Activated CD4-positive, alpha-beta T cell treated with anti-CD3 and anti-CD28 coated beads for 36 hours (primary cell): Measurements from ENCODE around the gene NANOS3. TPM values are rescaled to one million over a fixed set of nuclear protein-coding genes. Genes with fewer than 3 reads are reported as not detected.
"Not testable (repeated sequence)": the region's sequence is repeated elsewhere in the genome, so short reads cannot be mapped to it uniquely, and the experiment has no call there.

ENCODE experiments used
- ATAC-seq: fragments of 200-7000 bp; cut with Tn5 transposase; one replicate; pipeline ENCODE4 v1.10.0; 2021; ENCODE audit warnings: mild to moderate bottlenecking, moderate library complexity
- CTCF ChIA-PET: fragments of 350-600 bp; sonication (Branson Sonifier 250); formaldehyde crosslinking; loops from one replicate; lab custom pipeline; 2021; ENCODE audit warnings: antibody characterized with exemption; lab: Charles Lee
- POLR2A ChIA-PET: fragments of 350-600 bp; sonication (Branson Sonifier 250); formaldehyde crosslinking; loops from one replicate; lab custom pipeline; 2021; ENCODE audit warnings: antibody characterized with exemption, inconsistent platforms; lab: Charles Lee
- DNase-seq: peaks from one replicate; pipeline ENCODE4 v3.0.0-alpha.2; 2020
- H3K27ac Mint-ChIP-seq: one replicate; pipeline ENCODE4 v1.8.0; 2021; ENCODE audit warnings: mixed read lengths
- H3K27me3 Mint-ChIP-seq: one replicate; pipeline ENCODE4 v1.8.0; 2021; ENCODE audit warnings: mixed read lengths
- H3K36me3 Mint-ChIP-seq: one replicate; pipeline ENCODE4 v1.8.0; 2021; ENCODE audit warnings: low read depth, mixed read lengths
- H3K4me1 Mint-ChIP-seq: one replicate; pipeline ENCODE4 v1.8.0; 2021; ENCODE audit warnings: mixed read lengths
- H3K4me3 Mint-ChIP-seq: one replicate; pipeline ENCODE4 v1.8.0; 2021; ENCODE audit warnings: mild to moderate bottlenecking, moderate library complexity, mixed read lengths
- H3K9me3 Mint-ChIP-seq: one replicate; pipeline ENCODE4 v1.8.0; 2021; ENCODE audit warnings: low read depth, mixed read lengths
- intact Hi-C, 2 experiments: fragments of 100-400 bp; cut with DNase I in 1 of 2; cut with micrococcal nuclease in 1 of 2; formaldehyde crosslinking; loops; one replicate each; pipeline versions ENCODE4 v1.14.2 to v1.15.1; 2022 to 2024; cut with DNase I, micrococcal nuclease
- total RNA-seq, 2 experiments: library from RNA; stranded (reverse); gene quantifications; one replicate each; pipeline ENCODE4 v1.2.3, GENCODE V29; 2021

The NANOS3 gene
- total RNA-seq, 2 experiments from 2014 or later, result 1.2 to 1.6 TPM

DNA sequence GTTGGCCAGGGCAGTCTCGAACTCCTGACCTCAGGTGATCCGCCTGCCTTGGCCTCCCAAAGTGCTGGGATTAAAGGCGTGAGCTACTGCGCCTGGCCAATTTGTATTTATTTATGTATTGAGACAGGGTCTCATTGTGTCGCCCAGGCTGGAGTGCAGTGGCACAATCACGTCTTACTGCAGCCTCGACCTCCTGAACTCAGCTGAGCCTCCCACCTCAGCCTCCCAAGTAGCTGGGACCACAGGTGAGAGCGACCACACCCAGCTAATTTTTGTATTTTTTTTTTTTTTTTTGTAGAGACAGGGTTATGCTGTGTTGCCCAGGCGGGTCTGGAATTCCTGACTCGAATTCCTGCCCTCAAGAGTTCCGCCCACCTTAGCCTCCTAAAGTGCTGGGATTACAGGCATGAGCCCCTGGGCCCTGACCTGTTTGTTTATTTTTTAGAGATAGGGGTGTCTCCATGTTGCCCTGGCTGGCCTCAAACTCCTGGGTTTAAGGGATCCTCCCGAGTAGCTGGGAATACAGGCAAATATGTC is 24.7 kb upstream of the NANOS3 start:
- CTCF ChIA-PET, result interaction anchor here (0.7 to 3.6 kb wide), 4 partner anchors 9 to 68 kb away, joined by 3 to 27 read pairs (median 4); partner anchors contain the start of gene ZSWIM4
- not testable (repeated sequence) for H3K4me3 Mint-ChIP-seq, ATAC-seq

DNA sequence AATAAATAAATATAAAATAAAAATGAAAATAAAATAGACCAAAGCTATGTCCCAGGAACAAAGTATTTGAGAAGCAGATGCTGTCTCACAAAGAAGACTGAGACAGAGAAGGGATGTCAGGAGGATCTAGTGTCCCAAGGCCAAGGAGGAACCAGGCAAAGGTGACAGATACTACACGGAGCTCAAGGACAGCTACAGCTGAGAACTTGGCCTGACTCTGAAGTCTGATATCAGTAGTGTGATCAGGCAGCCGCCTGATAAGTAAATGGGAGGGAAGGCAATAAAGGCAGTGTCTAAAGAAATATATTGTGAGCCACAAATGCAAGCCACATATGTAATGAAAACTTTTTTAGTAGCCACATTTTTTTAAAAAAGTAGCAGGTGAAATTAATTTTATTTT is 20.4 kb upstream of the NANOS3 start:
- DNase-seq (no peak), ATAC-seq (no peak)
- Mint-ChIP-seq H3K9me3 (no peaks in the 10 kb centered on the region), H3K4me3 (no peak overlapping the region), H3K36me3 (no peaks in the 10 kb centered on the region), H3K4me1 (peaks cover 14% of the 10 kb centered on the region), H3K27me3 (no peaks in the 10 kb centered on the region), H3K27ac (no peak overlapping the region)
- intact Hi-C loops, result no loop called here
- ChIA-PET CTCF (interaction anchor here (0.7 to 1.4 kb wide), 2 partner anchors 17 to 72 kb away, joined by 3 to 6 read pairs; no protein-coding TSS in a partner anchor), POLR2A (no interaction called here)

More for the DNA sequence above, 24.7 kb upstream of the NANOS3 start:
- POLR2A ChIA-PET, result interaction anchor here (0.6 kb wide), 1 partner anchor 733 kb away, joined by 4 read pairs; no protein-coding TSS in a partner anchor
- H3K27me3 Mint-ChIP-seq, H3K9me3 Mint-ChIP-seq, DNase-seq, H3K36me3 Mint-ChIP-seq, intact Hi-C loops, H3K27ac Mint-ChIP-seq: not testable (repeated sequence)
- peaks cover 20% of the 10 kb centered on the region for H3K4me1 Mint-ChIP-seq

DNA sequence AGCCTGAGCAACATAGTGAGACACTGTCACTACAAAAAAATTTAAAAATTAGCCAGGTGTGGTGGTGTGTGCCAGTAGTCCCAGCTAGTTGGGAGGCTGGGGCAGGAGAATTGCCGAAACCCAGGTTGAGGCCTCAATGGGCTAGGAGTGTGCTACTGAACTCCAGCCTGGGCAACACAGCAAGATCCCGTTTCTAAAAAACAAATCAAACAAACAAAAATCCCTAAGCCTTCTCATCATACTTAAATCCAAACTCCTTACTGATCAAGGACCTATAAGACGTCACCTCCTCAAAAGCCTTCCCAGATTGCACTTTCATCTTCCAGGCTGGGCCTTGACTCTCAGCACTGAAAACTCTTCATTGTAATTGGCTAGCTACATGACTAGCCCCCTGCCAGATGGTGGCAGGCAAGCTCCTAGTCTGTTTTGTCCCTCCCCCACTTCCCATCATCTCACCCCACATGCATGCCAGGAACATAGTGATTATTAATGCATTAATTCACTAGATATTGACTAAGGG is 17.5 kb upstream of the NANOS3 start:
- intact Hi-C loops, result no loop called here
- ChIA-PET CTCF (interaction anchor here (0.6 to 6.8 kb wide), 6 partner anchors 8 to 800 kb away, joined by 3 to 105 read pairs (median 4); partner anchors contain the start of gene C19orf53), POLR2A (interaction anchor here (0.5 kb wide), 1 partner anchor 72 kb away, joined by 3 read pairs; no protein-coding TSS in a partner anchor)
- no peaks in the 10 kb centered on the region for H3K36me3 Mint-ChIP-seq
- no peak for ATAC-seq
- peak overlapping the region; percentile 1 for H3K27ac Mint-ChIP-seq
- H3K4me3 Mint-ChIP-seq, result no peak overlapping the region
- no peak for DNase-seq
- H3K27me3 Mint-ChIP-seq, result peaks cover 13% of the 10 kb centered on the region
- no peaks in the 10 kb centered on the region for H3K9me3 Mint-ChIP-seq
- peaks cover 29% of the 10 kb centered on the region for H3K4me1 Mint-ChIP-seq

DNA sequence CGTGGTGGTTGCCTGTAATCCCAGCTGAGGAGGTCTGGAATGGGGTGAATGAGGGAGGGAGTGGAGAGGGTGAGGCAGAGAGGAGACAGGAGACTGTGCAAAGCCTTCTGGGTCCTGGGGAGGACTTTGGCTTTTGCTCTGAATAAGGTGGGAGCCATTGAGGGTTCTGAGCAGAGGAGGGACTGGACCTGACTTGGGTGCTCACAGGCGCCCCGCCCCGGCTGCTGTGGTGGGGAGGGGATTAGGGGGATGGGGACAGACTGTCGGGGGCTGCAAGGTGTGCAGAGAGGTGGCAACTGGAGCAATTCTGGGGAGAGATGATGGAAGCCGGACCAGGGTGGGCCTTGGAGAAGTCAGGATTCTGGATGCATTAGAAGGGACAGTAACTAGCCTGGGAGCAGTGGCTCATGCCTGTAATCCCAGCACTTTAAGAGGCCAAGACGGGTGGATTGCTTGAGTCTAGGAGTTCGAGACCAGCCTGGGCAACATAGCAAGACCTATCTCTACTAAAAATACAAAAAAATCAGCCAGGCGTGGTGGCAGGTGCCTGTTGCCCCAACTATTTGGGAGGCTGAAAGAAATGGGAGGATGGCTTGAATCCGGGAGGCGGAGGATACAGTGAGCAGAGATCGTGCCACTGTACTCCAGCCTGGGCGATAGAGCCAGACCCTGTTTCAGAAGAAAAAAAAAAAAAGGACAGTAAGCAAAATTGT is 16.1 kb upstream of the NANOS3 start:
- peak overlapping the region; percentile 96 for H3K27ac Mint-ChIP-seq
- H3K4me1 Mint-ChIP-seq, result peaks cover 33% of the 10 kb centered on the region
- no peaks in the 10 kb centered on the region for H3K36me3 Mint-ChIP-seq
- ATAC-seq, result no peak
- POLR2A ChIA-PET, result interaction anchor here (0.6 to 2.5 kb wide), 5 partner anchors 14 to 113 kb away, joined by 3 to 21 read pairs (median 6); a partner anchor contains a TSS
- CTCF ChIA-PET, result interaction anchor here (0.5 to 6.8 kb wide), 16 partner anchors 9 to 1015 kb away, joined by 3 to 105 read pairs (median 6); partner anchors contain the start of genes C19orf53 and ZSWIM4
- DNase-seq, result no peak
- intact Hi-C loops, result loop anchor here (1.0 to 5.0 kb wide), 3 partner anchors 10 to 584 kb away; no protein-coding TSS in a partner anchor
- peak overlapping the region; percentile 85 for H3K4me3 Mint-ChIP-seq
- H3K27me3 Mint-ChIP-seq, result peaks cover 17% of the 10 kb centered on the region
- no peaks in the 10 kb centered on the region for H3K9me3 Mint-ChIP-seq

DNA sequence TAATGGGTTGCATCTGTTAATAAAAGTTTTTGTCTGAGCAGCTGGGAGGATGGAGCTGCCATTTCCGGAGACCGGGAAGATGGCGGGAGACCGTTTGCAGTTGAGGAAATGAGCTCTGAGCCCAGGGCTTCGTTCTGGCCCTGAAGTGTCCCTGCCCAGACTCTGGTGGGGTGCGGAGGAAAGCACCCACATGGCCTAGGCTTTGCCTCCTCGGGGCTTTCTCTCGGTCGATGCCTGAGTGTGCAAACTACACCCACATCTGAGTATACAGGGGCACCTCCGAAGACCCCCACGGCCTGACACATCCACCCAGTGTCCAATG is 15.6 kb upstream of the NANOS3 start:
- DNase-seq, result peak; percentile 36
- peaks cover 21% of the 10 kb centered on the region for H3K27me3 Mint-ChIP-seq

DNA sequence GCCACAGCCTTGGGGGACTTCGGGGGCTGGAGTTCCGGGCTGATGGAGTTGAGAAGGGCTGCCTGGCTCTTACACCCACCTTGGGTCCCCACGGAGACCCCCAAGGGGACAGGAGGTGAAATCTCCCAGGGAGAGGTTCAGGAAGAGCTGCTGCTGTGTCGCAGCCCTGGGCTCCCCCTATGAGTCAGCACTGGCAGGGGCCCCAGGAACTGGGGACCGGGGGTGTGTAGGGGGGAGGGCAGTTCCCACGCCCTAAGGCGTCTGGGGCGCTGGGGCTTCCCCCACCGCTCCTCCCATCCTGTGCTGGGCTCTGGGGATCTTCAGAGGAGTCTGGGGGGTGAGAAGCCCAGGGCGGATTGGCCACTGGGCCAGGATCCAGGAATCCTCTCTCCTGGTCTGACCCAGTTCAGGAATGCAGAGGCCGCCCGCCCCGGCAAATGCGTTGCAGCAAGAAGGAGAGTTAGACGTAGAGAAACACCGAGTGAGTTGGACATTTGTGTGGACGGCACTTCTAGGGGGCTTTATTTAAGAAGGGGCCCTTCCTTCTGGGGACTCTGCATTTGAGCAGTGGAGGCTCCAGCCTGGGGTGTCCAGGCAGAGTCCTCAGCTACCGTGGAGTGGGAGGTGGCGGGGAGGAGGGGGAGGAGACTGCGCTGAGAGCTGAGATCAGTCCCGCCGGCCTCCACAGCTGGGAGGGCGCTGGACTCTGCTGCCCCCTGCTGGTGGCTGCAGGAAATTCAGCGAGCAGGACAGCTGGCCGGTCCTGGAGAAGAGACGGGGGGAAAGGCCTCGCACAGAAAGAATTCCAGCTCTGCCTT is 15.0 kb upstream of the NANOS3 start:
- H3K4me3 Mint-ChIP-seq, result peak overlapping the region; percentile 85
- no peaks in the 10 kb centered on the region for H3K9me3 Mint-ChIP-seq
- peak overlapping the region; percentile 96 for H3K27ac Mint-ChIP-seq
- peak; percentile 92 for ATAC-seq
- intact Hi-C loops, result loop anchor here (1.0 to 5.0 kb wide), 9 partner anchors 11 to 585 kb away; a partner anchor contains a TSS
- no peaks in the 10 kb centered on the region for H3K36me3 Mint-ChIP-seq
- DNase-seq, result peak; percentile 94
- peaks cover 37% of the 10 kb centered on the region for H3K4me1 Mint-ChIP-seq
- H3K27me3 Mint-ChIP-seq, result peaks cover 25% of the 10 kb centered on the region
- CTCF ChIA-PET, result interaction anchor here (0.5 to 6.8 kb wide), 33 partner anchors 10 to 618 kb away, joined by 3 to 105 read pairs (median 5); partner anchors contain the start of genes C19orf53, IL27RA and ZSWIM4
- POLR2A ChIA-PET, result interaction anchor here (0.6 to 2.5 kb wide), 16 partner anchors 15 to 180 kb away, joined by 3 to 21 read pairs (median 5); partner anchors contain the start of genes C19orf53, MRI1 and ZSWIM4

More for the DNA sequence above, 15.6 kb upstream of the NANOS3 start:
- Mint-ChIP-seq H3K36me3 (no peaks in the 10 kb centered on the region), H3K4me3 (peak overlapping the region; percentile 85), H3K27ac (peak overlapping the region; percentile 96), H3K4me1 (peaks cover 36% of the 10 kb centered on the region), H3K9me3 (no peaks in the 10 kb centered on the region)
- CTCF ChIA-PET, result interaction anchor here (0.5 to 6.8 kb wide), 14 partner anchors 9 to 554 kb away, joined by 3 to 105 read pairs (median 9); partner anchors contain the start of genes C19orf53 and ZSWIM4
- POLR2A ChIA-PET, result interaction anchor here (0.6 to 2.5 kb wide), 7 partner anchors 15 to 114 kb away, joined by 3 to 21 read pairs (median 6); partner anchors contain the start of gene C19orf53
- intact Hi-C loops, result loop anchor here (1.0 to 5.0 kb wide), 3 partner anchors 10 to 584 kb away; no protein-coding TSS in a partner anchor
- ATAC-seq, result peak; percentile 11

DNA sequence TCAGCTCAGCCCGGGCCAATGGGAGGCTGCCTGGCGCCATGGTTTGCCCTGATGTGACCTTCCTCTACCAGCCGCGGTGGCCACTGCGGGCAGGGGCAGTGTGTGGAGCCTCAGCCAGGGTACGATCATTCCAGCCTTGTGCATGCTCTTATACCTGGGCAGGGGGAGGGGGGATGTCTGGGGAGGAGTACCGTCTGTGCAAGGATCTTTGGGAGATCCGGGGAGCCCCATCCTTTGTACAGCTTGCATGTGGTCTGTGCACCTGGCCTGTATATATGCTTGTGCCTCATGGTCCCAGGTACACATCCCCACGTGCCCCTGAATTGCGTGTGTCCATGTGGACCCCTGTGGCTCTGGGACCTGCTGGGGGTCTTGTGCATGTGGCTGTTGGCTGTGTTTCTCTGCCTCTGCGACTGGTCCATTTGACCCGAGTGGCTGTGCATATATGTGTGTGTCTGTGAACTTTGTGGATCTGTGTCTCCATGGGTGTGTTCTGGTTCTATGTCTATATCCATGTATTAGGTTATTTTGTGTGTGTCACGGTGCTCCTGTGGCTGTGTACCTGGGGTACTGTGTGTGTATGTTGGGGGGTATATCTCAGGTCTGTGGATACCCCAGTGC is 12.8 kb upstream of the NANOS3 start:
- Mint-ChIP-seq H3K4me3 (peak overlapping the region; percentile 51), H3K9me3 (no peaks in the 10 kb centered on the region), H3K27me3 (peaks cover 34% of the 10 kb centered on the region), H3K27ac (no peak overlapping the region), H3K4me1 (peaks cover 40% of the 10 kb centered on the region), H3K36me3 (no peaks in the 10 kb centered on the region)
- CTCF ChIA-PET, result interaction anchor here (0.5 to 6.8 kb wide), 7 partner anchors 15 to 281 kb away, joined by 3 to 105 read pairs (median 3); a partner anchor contains a TSS
- DNase-seq, result no peak
- POLR2A ChIA-PET, result no interaction called here
- intact Hi-C loops, result loop anchor here in 1 of 2 experiments (5.0 kb wide), 1 partner anchor 587 kb away; no protein-coding TSS in a partner anchor
- no peak for ATAC-seq

DNA sequence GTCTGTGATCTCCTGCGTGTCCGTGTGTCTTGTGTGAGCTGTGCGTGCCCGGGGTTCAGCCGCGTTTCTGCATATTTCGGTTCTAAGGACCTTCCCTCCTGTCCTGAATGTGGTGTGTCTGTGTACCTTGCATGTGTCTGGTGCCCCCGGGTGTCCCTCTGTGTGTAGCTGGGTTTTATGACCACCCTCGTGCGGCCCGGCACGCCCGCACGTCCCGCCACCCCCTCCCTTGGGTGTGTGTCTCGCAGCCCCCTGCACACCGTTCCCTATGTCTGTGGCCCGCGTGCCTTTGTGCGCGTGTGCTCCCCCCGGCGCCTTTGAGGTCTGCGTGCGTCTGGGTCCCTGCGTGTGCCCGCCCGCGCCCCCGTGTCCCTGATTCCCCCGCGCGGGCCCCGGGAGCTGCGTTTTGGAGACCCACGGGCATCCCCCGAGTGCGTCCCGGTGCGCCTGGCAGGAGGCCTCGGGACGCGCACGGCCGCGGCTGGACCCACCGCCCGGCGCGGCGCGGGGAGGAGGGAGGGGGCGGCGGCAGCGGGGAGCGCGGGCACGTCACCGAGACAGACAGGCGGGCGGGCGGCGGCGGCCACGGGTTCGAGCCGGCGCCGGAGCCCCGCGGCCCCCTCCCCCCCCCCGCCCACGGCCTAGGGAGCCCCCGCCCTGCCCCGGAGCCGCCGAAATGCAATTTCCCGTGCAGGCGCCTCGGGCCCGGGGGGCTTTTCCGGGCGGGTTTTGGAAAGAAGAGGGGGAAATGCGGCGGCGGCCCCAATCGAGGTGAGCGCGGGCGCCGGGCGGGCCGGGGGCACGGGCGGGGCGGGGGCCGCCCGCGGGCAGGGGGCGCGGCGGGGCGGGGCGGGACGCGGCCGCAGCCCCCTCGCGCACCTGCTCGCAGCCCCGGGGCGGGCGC is 12.0 kb upstream of the NANOS3 start:
- Mint-ChIP-seq H3K4me3 (peak overlapping the region; percentile 51), H3K27me3 (peaks cover 36% of the 10 kb centered on the region), H3K9me3 (no peaks in the 10 kb centered on the region), H3K36me3 (no peaks in the 10 kb centered on the region), H3K4me1 (peaks cover 38% of the 10 kb centered on the region), H3K27ac (no peak overlapping the region)
- ChIA-PET POLR2A (no interaction called here), CTCF (interaction anchor here (1.4 to 6.8 kb wide), 2 partner anchors 15 to 78 kb away, joined by 3 to 105 read pairs; no protein-coding TSS in a partner anchor)
- intact Hi-C loops, result loop anchor here in 1 of 2 experiments (5.0 kb wide), 1 partner anchor 588 kb away; no protein-coding TSS in a partner anchor
- DNase-seq, result no peak
- ATAC-seq, result no peak

DNA sequence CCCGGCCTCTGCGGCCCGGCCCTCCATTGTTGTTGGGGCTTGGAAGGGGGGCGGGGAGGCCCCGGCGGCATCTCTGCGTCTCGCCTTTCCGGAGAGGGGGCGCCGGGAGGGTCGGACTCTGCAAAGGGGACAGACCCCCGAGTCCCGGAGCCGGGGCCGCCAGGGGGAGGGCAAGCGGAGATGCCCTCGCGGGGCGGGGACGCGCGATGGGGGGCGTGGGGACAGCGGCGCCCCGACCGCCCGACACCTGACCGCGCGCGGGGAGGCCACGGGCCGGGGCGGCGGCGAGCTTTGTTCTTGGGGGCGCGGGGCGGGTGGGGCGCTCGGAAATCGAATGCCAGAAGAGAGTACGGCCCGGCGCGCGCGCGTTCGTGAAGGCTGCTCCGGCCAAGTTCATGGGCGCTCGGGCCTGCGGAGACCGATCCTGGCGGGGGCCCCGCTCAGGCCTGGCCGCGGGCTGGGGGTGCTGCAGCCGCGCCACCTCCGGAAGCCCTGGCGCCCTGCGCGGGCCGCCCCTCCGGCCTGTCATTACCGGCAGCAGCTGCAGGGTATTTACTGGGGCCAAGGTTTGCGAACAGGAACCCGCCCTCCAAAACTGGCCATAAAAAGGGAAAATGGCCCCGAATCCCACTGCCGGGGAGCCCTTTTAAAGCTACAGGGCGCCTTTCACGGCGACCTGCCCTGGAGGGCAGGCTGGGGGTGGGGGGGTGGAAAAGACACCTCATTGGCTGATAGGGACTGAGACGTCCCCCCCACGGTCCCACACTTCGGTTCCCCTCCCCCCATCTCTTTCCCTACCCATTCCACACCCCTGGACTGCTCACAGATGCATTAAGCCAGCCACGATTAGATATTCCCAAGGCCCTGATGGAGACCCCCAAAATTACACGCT is 11.1 kb upstream of the NANOS3 start:
- intact Hi-C loops, result no loop called here
- no peak overlapping the region for H3K27ac Mint-ChIP-seq
- peaks cover 36% of the 10 kb centered on the region for H3K27me3 Mint-ChIP-seq
- peak overlapping the region; percentile 54 for H3K4me3 Mint-ChIP-seq
- no peak for ATAC-seq
- ChIA-PET POLR2A (no interaction called here), CTCF (no interaction called here)
- H3K9me3 Mint-ChIP-seq, result no peaks in the 10 kb centered on the region
- H3K4me1 Mint-ChIP-seq, result peaks cover 33% of the 10 kb centered on the region
- H3K36me3 Mint-ChIP-seq, result no peaks in the 10 kb centered on the region
- no peak for DNase-seq
